Measurements from ENCODE around the gene CDC42BPB.

DNA sequence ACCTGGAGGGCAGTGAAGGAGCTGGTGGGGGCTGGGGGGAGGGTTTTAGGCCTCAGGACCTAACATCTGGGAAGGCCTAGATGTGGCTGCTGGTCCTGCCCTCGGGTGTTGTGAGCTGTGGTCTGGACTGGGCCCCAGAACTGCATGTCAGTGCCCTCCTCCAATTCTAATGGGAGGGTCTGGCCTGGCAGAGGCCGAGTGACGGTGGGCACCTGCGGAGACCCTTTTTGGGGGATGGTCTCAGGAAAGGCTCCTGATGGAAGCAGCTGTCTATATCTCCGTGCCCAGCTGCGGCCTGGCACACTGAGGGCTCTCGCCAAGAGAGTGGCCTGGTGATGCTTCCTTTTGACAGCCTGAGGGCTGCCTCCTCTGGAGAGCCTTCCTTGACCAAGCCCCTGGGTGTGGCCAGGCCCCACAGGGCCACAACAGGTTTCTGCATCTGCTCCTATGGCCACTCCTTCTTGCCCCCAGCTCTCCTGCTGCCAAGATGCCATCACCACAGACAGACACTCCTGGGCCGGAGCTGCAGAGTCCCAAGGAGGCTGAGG, 42.5 kb upstream of the CDC42BPB start:
- TF ChIP-seq SUZ12 (IDR thresholded peaks at IDR 0.05; ENCODE audit: extremely low read depth, insufficient read depth, insufficient read length): no peak
- no peak for TF ChIP-seq ZNF274 (IDR thresholded peaks at IDR 0.05; ENCODE audit: low read depth, low read length)
- TF ChIP-seq YY1 (IDR thresholded peaks at IDR 0.05; ENCODE audit: insufficient read depth, insufficient read length): no peak

Measured in NT2/D1 (cell line).